GM12878 (cell line): ENCODE data around the gene ENDOD1. TPM values are rescaled to one million over a fixed set of nuclear protein-coding genes. Genes with fewer than 3 reads are reported as not detected.

Experiments
- ATAC-seq: fragments of 200-7000 bp; cut with Tn5 transposase; 3 replicates; pipeline ENCODE4 v1.9.1; 2020; ENCODE audit warnings: mild to moderate bottlenecking, moderate library complexity
- BruUV-seq: library from RNA; stranded (reverse); fragments of 400-500 nt; replicated peaks from 2 replicates; lab custom pipeline; 2021; lab: Mats Ljungman, UMichigan
- CTCF ChIA-PET: fragments of 300-600 bp; sonication (Branson Sonifier 250); formaldehyde crosslinking; extraction: SDS; loops from one replicate; lab custom pipeline; 2021; ENCODE audit warnings: inconsistent platforms; lab: Yijun Ruan, JAX
- POLR2A ChIA-PET: fragments of 350-600 bp; formaldehyde crosslinking; extraction: SDS; loops from one replicate; lab custom pipeline; 2021; ENCODE audit warnings: inconsistent platforms; lab: Charles Lee
- RAD21 ChIA-PET: fragments of 300-600 bp; sonication (Branson Sonifier 250); formaldehyde crosslinking; loops from one replicate; lab custom pipeline; 2023; ENCODE audit warnings: antibody characterized with exemption; ENCODE audit not compliant: unreplicated experiment; lab: Charles Lee
- SMC1A ChIA-PET: fragments of 300-600 bp; sonication (Branson Sonifier 250); formaldehyde crosslinking; loops from one replicate; lab custom pipeline; 2023; ENCODE audit not compliant: unreplicated experiment, uncharacterized antibody; lab: Charles Lee
- DNase-seq: peaks from one replicate; pipeline ENCODE4 v3.0.0-alpha.2; 2011; ENCODE audit warnings: low read depth, low spot score
- FAIRE-seq: peaks from 3 replicates; lab custom pipeline; 2011; peaks lifted over from hg19 to GRCh38; lab: Jason Lieb, UNC
- H2AFZ ChIP-seq: 2 replicates; pipeline ENCODE4 v1.6.0; 2011; ENCODE audit warnings: low read depth, low read length, control low read depth; ENCODE audit not compliant: control insufficient read depth
- H3K27ac ChIP-seq: 2 replicates; pipeline ENCODE4 v1.5.1; 2011; ENCODE audit warnings: control low read depth; ENCODE audit not compliant: control insufficient read depth, insufficient read depth
- H3K27me3 ChIP-seq, 2 experiments: replicated peaks in 1 of 2; 2 replicates each; pipeline versions ENCODE4 v1.6.0 to v1.6.1; 2011; ENCODE audit warnings: low read length in 1 of 2; ENCODE audit not compliant: control insufficient read depth in 2 of 2, insufficient read depth in 2 of 2
- H3K36me3 ChIP-seq, 2 experiments: 2 replicates each; pipeline ENCODE4 v1.5.1; 2011; ENCODE audit warnings: low read length in 1 of 2; ENCODE audit not compliant: control insufficient read depth in 2 of 2, insufficient read depth in 2 of 2
- H3K4me1 ChIP-seq: 2 replicates; pipeline ENCODE4 v1.6.1; 2011; ENCODE audit warnings: mild to moderate bottlenecking, low read length, moderate library complexity, mixed read lengths; ENCODE audit not compliant: control insufficient read depth, insufficient read depth
- H3K4me2 ChIP-seq: 2 replicates; pipeline ENCODE4 v1.6.0; 2011; ENCODE audit warnings: control low read depth; ENCODE audit not compliant: control insufficient read depth, insufficient read depth
- H3K4me3 ChIP-seq: fragments of 200-600 bp; sonication (generic); 2 replicates; pipeline ENCODE4 v1.5.1; 2016
- H3K79me2 ChIP-seq: 2 replicates; pipeline ENCODE4 v1.6.0; 2011; ENCODE audit warnings: low read length; ENCODE audit not compliant: control insufficient read depth, insufficient read depth
- H3K9ac ChIP-seq: 2 replicates; pipeline ENCODE4 v1.8.0; 2011; ENCODE audit warnings: low read length, control low read depth, mixed read lengths; ENCODE audit not compliant: control insufficient read depth, insufficient read depth
- H3K9me3 ChIP-seq: replicated peaks from 3 replicates; pipeline ENCODE4 v1.5.1; 2011; ENCODE audit warnings: mild to moderate bottlenecking, low read length; ENCODE audit not compliant: control insufficient read depth, insufficient read depth
- H4K20me1 ChIP-seq: 2 replicates; pipeline ENCODE4 v1.6.0; 2011; ENCODE audit not compliant: control insufficient read depth, insufficient read depth
- PAX8 ChIP-seq: fragments of 450-650 bp; IDR thresholded peaks from 2 replicates; pipeline ENCODE4 v1.6.1; 2017; ENCODE audit warnings: mild to moderate bottlenecking, moderate library complexity
- RAD21 ChIP-seq: IDR thresholded peaks from 2 replicates; pipeline ENCODE4 v1.6.1; 2011; ENCODE audit warnings: mild to moderate bottlenecking, low read depth, low read length, moderate library complexity; ENCODE audit not compliant: insufficient read depth
- USF1 ChIP-seq: IDR thresholded peaks from 2 replicates; pipeline ENCODE4 v1.6.1; 2011; ENCODE audit warnings: borderline replicate concordance, low read depth, mild to moderate bottlenecking, moderate library complexity, mixed read lengths, low read length; ENCODE audit not compliant: insufficient read depth; ENCODE audit errors: extremely low read length
- WGBS: methylation state at CpG from one replicate; pipeline ENCODE4 v1.1.6; 2016; ENCODE audit warnings: low lambda C conversion rate; ENCODE audit not compliant: insufficient replicate concordance, insufficient coverage; ENCODE audit errors: missing lambda C conversion rate; 5-methylcytosine and 5-hydroxymethylcytosine counted together
- in situ Hi-C: fragments of 300-500 bp; cut with MboI; formaldehyde crosslinking; loops from 9 replicates; pipeline ENCODE4 v1.14.3; 2018; ENCODE audit warnings: mixed read lengths
- intact Hi-C: fragments of 100-400 bp; cut with micrococcal nuclease; formaldehyde crosslinking; loops from one replicate; pipeline ENCODE4 v1.14.2; 2022; ENCODE audit not compliant: unreplicated experiment
- polyA plus RNA-seq, 11 experiments: library from polyadenylated mRNA; depleted of rRNA in 4 of 11; unstranded in 6 of 11; stranded (reverse) in 5 of 11; fragments of >200 nt; fragmentation: Nextera tagmentation in 4 of 11; fragmentation: Illumina TruSeq in 1 of 11; extraction: Ambion mirVana in 4 of 11; extraction: Trizol in 1 of 11; gene quantifications; 1 replicate in 1 of 11; 2 replicates in 10 of 11; pipeline versions ENCODE4 v1.2.1 to v1.2.3, GENCODE V29; 2011 to 2016; ENCODE audit warnings: inconsistent platforms in 2 of 11, missing spikeins in 2 of 11, low read depth in 1 of 11
- total RNA-seq, 4 experiments: library from RNA; depleted of rRNA in 3 of 4; stranded (reverse); fragments of >200 nt in 3 of 4; fragmentation: Illumina TruSeq in 1 of 4; extraction: Trizol in 1 of 4; gene quantifications; 2 replicates each; pipeline versions ENCODE4 v1.2.1 to v1.2.3, GENCODE V29; 2013 to 2021

Gene ENDOD1
- total and polyA plus RNA-seq, 10 of the 15 experiments (the other 5 are each of a cell fraction or from before 2014, with no cell fraction given) = 6.0 to 30.0 (median 12.1) TPM

DNA sequence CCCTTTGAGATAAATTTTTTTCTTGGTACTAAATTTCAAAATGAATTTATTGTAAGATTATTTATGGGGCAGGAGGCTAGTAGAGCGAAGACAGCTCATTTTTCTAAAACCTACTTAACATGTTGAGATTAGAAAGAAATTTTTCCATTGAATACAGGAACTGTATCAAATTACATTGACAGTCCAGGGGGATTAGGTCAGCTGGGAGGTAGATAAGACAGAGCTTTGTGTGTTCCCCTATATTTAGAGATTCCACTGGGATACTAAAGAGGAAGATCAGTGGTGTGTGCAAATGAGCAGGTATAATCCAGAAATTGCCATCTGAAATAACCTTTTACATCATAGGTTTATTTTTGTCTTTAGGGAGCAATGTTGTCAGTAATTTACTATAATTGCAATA lies 32.1 kb downstream of the ENDOD1 start:
- ChIA-PET POLR2A (no interaction called here), SMC1A (interaction anchor here (1.2 to 1.5 kb wide), 2 partner anchors 29 to 51 kb away, joined by 4 to 5 read pairs; no protein-coding TSS in a partner anchor), RAD21 (interaction anchor here (0.6 kb wide), 1 partner anchor 10 kb away, joined by 4 read pairs; no protein-coding TSS in a partner anchor), CTCF (interaction anchor here (0.7 to 2.1 kb wide), 4 partner anchors 28 to 54 kb away, joined by 3 to 10 read pairs (median 4); partner anchors contain the start of genes ENDOD1 and SRSF8)
- DNase-seq = no peak
- no peaks in the 10 kb centered on the region for H3K36me3 ChIP-seq
- no peaks in the 10 kb centered on the region for H3K79me2 ChIP-seq
- no peaks in the 10 kb centered on the region for H3K4me1 ChIP-seq
- no peaks in the 10 kb centered on the region for H3K9me3 ChIP-seq
- 95% methylated on average over 1 of the region's 1 CpG for WGBS
- FAIRE-seq = no peak
- no peak overlapping the region for H3K9ac ChIP-seq
- no peak for TF ChIP-seq PAX8
- no peaks in the 10 kb centered on the region for H3K27me3 ChIP-seq
- no peak for ATAC-seq
- intact Hi-C loops (loop anchor here (5.0 kb wide), 1 partner anchor 429 kb away; no protein-coding TSS in a partner anchor), in situ Hi-C loops (no loop called here)
- H3K4me3 ChIP-seq = no peak overlapping the region
- no peaks in the 10 kb centered on the region for H4K20me1 ChIP-seq
- no peak overlapping the region for H2AFZ ChIP-seq
- no peak overlapping the region for H3K4me2 ChIP-seq
- H3K27ac ChIP-seq = no peak overlapping the region
- no TSS peak for BruUV-seq

- CTCF ChIA-PET = no interaction called here
- no peak for FAIRE-seq
- intact Hi-C loops = loop anchor here (5.0 kb wide), 1 partner anchor 431 kb away; no protein-coding TSS in a partner anchor
Observed at GRCh38 chr11:95123556-95123955, 33.9 kb downstream of the ENDOD1 start.

More at GRCh38 chr11:95123556-95123955, 33.9 kb downstream of the ENDOD1 start:
- WGBS = 64% methylated on average over 3 of the region's 3 CpGs
- H3K36me3 ChIP-seq = no peaks in the 10 kb centered on the region; a peak in 2 of 4 replicates
- ChIA-PET POLR2A (no interaction called here), RAD21 (no interaction called here), SMC1A (no interaction called here)
- TF ChIP-seq RAD21 (no peak), USF1 (no peak)
- H3K4me1 ChIP-seq = no peaks in the 10 kb centered on the region
- in situ Hi-C loops = no loop called here
- H3K27ac ChIP-seq = no peak overlapping the region
- no peak overlapping the region for H3K4me3 ChIP-seq
- BruUV-seq = no TSS peak
- no peaks in the 10 kb centered on the region for H3K79me2 ChIP-seq
- ATAC-seq (no peak), DNase-seq (no peak)
- no peak overlapping the region for H3K4me2 ChIP-seq
- no peaks in the 10 kb centered on the region for H3K27me3 ChIP-seq
- H3K9ac ChIP-seq = no peak overlapping the region
- H3K9me3 ChIP-seq = no peaks in the 10 kb centered on the region
- H2AFZ ChIP-seq = no peak overlapping the region
- no peaks in the 10 kb centered on the region for H4K20me1 ChIP-seq
